Endothelial cell of umbilical vein (primary cell): ENCODE results near the gene TSPAN10.

Source experiments
- CTCF ChIP-seq, 2 donors: IDR thresholded peaks; 1 replicate in 1 of 2; 2 replicates in 1 of 2; pipeline ENCODE4 v1.5.1; 2011; ENCODE audit warnings: low read length in 2 of 2, mild to moderate bottlenecking in 2 of 2, moderate library complexity in 2 of 2, control low read depth in 1 of 2, inconsistent platforms in 1 of 2, low read depth in 1 of 2; ENCODE audit not compliant: insufficient read depth in 1 of 2; ENCODE audit errors: extremely low read depth in 1 of 2
- EZH2 ChIP-seq: IDR thresholded peaks from 2 replicates; pipeline ENCODE4 v1.6.1; 2012; ENCODE audit warnings: borderline replicate concordance, low read depth, mild to moderate bottlenecking, moderate library complexity, low read length, inconsistent platforms; ENCODE audit not compliant: severe bottlenecking
- POLR2A ChIP-seq: IDR thresholded peaks from 2 replicates; pipeline ENCODE4 v1.6.1; 2012; ENCODE audit warnings: low read depth, mild to moderate bottlenecking, control low read depth, low read length

- no peak for TF ChIP-seq CTCF (IDR thresholded peaks at IDR 0.05; ENCODE audit: extremely low read depth in 1 of 2, insufficient read depth in 1 of 2, low read depth in 1 of 2, low read length in 2 of 2)
- no peak for TF ChIP-seq EZH2
- TF ChIP-seq POLR2A, result no peak
Measured at GRCh38 chr17:81685108-81685507, 48.1 kb downstream of the TSPAN10 start.
